Raji (cell line): ENCODE data around the gene REEP3.

Experiments
- POLR2A ChIP-seq: IDR thresholded peaks from 2 replicates; pipeline ENCODE4 v1.6.1; 2011; ENCODE audit warnings: low read depth, low read length, control low read depth; ENCODE audit not compliant: insufficient read depth

Gene REEP3

DNA sequence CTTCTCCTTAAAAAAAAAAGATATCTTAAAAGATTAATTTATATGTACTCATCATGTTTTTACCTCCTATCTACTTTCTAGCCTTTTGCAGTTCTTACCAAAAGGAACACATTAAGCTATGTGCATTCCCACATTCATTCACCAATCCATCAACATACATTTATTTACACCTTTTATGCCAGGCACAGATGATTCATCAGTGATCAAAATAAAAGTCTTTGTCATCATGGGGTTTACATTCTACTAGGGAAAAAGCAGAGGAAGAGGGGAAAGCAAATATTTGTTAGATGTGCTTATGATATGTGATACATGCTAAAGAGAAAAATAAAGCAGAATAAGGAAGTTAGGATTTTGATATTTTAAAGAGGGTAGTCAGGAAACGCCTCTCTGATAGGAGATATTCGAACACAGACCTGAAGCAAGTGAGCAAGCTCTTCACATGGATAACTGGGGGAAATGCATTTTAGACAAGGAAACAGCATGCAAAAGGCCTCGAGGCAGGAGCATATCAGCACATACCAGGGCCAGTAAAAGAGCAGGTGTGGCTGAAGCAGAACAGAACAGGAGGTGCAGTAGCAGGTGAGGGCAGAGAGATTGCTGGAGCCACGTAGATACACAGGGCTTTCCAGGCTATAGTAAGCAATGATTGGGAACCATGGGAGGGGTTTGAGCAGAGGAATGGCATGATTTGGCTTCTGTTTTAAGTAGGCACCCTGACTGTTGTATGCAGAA lies 67.4 kb downstream of the REEP3 start:
- no peak for TF ChIP-seq POLR2A

DNA sequence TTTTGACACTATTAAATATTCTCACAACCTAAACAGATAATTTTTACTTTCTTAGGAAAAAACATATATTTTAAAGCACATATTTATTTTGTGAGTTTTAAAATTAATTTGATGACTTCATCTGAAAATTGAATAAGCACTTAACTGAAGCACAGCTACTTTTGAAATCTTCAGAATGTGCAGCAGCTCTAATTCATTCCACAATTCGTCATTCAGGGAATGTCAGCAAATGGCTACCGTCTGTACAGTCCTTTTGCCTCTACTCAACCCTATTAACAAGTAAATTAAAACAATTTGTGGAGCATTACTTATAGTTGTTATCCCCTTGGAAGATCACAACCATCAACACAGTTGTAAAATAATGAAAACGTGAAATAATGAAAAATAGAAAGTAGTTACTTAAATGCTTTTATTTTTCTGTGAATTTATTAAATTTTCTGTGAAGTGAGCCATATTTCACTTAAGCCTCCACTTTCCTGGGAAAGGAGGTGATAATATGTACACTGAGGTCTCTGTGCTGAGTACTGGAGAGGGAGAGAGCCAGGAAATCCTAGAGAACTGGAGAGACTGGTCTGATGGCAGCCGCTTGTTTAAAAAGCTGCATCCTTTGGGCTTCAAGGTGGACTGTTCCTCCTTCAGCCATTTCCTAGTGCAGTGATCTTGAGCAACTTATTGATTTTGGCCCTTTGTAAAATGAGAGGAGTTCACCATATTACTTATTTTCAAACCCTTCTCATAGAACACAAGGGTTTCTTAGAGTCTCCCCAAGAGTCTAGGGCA lies 70.6 kb downstream of the REEP3 start:
- TF ChIP-seq POLR2A = no peak

DNA sequence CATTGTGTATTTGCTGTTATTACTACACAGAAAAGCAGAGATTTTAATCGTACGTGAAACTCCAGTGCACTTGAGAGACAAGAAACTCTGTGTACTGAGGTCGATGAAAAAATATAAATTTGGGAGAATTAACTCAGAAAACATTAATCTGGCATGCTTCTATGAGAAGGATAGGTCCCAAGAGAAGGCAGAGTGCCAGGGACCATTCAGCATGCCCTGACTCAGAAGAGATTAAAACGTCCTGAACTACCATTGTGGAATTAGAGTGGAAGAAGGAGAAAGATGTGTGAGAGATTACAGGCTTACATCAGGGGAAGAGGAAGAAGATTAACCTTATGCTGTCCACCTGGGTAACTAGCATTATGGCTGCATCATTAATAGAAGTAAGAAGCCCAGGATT lies 72.4 kb downstream of the REEP3 start:
- TF ChIP-seq POLR2A = no peak

DNA sequence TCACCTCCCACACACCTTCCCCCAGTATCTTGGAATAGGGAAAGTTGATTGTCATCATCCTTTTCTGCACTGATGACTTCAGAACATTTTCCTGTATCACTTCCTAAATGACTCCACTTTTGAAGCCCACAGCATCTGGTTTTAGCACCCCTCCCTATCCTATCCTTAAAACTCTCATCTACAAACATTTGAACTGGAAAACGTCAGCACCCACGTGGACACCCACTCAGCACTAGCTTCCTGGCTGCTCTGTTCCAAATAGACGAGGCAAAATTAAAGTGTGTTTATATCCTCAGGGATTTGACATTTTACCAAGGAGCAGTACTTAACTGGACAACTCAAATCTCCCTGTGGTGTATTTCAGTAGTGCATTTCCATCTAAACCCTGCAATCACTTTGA lies 73.9 kb downstream of the REEP3 start:
- no peak for TF ChIP-seq POLR2A

DNA sequence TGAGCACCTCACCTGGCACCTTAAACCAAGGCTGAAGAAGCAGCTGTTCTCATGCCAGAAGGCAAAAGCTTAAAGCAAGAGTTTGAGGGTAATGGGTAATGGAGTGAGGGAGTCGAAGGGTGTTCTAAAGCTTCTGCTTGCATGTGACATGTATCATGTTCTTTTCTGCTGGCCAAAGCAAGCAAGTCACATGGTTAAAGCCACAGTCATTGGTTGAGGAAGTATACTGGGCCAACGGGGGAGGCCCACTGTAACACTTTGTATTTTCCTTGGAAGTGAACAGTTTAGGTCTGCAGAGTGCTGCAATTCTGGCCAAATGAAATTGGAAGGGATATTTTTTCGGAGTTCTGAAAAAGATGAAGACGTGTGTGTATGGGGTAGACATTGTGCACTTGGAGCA lies 75.7 kb downstream of the REEP3 start:
- TF ChIP-seq POLR2A = no peak

DNA sequence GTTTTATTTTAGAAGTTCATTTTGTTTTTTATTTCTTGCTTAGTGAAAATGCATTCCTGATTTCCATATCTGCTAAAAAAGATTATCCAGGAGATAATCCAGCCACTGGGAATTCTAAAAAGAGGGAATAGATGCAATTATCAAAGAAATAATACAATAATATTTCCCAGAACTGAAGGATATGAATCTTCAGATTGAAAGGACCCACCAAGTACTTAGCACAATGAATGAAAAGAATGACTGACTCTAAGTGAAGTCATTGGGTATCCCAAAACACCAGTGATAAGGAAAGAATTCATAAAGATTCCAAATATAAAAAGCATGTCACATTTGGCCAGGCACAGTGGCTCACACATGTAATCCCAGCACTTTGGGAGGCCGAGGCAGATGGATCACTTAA lies 79.3 kb downstream of the REEP3 start:
- no peak for TF ChIP-seq POLR2A

DNA sequence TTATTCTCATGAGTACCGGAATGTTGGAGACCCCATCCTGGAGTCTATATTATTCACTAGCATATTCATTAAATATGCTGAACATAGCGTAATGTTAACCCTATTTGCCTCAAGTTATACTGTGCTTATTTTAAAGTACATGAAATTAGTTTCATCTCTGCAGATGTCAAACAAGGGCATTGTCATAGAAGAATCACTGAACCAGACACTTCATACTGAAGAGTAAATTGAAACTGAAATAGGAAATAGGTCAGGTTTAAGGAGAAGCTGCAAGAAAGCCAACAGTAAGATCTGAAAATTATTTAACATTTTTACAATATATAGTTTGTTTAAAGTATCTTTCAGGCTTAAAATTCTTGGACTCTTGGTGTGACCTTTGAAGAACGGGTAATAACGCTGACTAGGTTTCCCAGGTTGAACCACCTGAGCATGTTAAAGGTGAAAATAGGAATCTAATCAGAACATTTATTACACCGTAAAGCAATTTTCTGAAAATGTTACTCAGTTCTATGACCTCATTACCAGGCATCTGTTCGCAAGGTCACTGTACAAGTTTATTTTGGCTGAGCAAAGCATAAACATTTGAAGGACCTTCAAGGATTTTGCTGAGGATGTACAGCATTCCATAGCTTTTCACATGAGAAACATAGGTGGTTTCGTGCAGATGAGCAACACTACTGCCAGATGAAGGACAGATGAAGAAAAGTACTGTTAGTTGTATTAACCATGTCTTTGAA lies 82.7 kb downstream of the REEP3 start:
- no peak for TF ChIP-seq POLR2A

DNA sequence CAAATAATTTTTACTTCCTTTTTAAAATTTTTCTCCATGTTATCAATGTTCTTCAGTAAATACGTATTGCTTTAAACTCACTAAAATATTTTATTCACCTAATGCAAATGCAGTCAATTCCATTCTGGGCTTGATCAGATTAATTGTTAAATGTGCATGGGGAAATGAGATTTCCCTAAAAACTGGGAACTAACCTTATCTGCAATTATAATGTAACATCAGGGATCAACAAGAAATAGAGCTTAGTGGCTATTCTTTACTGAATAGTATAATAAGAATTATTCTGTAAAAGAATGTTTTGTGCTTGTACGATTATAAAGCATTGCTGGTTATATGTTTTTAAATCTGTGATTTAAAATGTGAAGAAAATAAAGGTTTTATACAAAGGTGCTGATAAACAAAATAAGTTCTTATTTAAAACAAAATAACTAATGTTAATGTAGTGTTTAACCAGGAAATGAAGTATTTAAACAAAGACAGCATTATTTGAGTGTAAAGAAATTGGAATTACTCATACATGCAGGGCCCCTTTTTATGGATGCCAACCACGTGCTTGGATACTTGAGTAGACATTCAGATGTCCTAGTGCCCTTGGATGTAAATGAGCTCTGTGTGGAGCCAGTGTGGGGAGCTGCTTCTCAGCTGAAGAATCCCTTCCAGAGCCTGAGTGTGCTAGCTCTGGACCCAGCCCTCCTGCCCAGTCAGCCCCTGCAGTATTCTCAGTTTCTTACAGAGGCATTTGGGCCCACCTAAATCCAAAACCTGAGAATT lies 84.2 kb downstream of the REEP3 start:
- no peak for TF ChIP-seq POLR2A

DNA sequence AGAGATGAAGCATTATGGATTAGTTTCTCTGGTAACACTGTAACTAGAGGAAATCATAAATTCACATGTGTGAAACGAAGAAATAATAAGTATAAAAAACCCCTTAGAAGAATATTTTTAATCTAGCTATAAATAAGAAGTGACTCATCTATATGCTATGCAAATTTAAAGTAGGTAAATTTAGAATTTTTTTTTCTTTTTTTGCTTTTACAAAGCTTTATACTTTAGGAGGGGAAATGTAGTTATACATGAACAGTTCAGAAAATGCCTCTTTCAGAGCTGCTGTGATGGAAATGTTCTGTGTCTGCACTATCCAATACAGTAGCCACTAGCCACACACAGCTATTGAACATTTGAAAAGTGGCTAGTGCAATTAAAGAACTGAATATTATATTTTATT lies 87.3 kb downstream of the REEP3 start:
- TF ChIP-seq POLR2A = no peak

DNA sequence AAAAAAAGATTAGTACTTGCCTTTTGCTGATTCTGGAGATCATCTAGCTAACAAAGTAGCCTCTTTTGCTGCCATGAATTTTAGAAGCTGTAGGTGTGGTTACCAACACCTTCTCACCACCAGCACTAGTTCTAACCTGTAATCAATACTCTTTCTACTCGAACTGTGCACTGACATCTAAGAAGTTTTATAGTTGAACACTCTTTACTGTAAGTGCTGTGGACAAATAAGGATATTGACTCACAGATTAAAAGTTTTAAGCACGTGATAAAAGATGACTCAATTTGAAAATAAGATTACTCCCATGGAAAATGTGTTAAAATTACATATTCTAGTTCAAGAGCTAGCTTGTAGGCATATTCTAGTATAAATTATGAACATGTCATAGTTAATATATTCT lies 89.9 kb downstream of the REEP3 start:
- no peak for TF ChIP-seq POLR2A

DNA sequence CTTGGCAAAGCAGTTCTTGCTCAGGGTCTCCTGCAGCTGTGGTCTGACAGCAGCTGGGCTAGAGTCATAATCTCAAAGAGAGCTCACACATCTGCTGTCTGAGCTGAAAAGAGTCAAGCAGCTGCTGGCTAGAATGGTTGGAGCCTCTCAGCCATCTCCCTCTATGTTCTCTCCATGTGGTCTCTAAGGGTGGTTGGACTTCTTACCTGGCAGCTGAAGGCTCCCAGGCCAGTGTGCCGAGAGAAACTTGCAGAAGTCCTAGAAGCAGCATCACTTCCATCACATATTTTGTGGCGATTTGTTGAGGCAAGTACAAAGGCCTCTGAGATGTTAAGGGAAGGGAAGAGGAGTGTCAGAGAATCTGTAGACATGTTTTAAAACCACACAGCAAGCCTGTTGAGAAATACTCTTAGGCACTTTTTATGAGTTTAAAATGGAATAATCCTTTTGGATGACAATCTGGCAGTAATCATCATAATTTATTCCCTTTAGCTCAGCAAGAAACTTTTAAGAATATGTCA lies 93.2 kb downstream of the REEP3 start:
- TF ChIP-seq POLR2A = no peak

DNA sequence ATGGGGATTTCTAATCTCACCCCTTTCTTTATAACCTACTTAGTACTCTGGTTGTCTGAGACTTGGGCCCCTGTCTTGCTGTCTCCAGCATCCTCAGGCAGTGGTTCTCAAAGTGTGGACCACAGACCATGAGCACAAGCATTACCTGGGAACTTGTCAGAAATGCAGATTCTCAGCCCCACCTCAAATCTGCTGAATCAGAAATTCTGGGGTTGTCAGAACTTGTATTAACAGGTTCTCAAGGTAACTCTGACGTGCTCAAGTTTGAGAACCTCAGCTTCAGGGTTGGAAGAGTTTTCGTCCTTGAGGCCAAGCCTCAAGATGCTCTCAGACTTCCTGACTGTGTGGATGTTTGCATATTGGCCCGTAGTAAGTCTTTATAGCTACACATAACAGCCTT lies 97.4 kb downstream of the REEP3 start:
- TF ChIP-seq POLR2A = no peak

DNA sequence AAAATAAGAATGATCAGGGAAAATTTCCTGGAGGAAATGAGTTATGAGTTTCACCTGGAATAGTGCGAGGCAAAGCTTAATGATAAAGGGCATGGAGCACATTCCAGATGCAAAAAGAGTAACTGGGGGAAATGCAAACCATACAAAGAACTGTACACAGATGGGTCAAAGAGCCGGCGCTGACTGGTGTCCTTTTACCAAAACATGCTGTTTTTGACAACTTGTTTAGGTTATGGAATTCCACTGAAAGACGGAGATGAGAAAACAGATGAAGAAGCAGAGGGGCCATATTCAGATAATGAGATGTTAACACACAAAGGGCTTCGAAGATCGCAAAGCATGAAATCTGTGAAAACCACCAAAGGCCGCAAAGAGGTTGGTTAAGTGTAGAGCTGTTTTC lies 98.2 kb downstream of the REEP3 start:
- no peak for TF ChIP-seq POLR2A

DNA sequence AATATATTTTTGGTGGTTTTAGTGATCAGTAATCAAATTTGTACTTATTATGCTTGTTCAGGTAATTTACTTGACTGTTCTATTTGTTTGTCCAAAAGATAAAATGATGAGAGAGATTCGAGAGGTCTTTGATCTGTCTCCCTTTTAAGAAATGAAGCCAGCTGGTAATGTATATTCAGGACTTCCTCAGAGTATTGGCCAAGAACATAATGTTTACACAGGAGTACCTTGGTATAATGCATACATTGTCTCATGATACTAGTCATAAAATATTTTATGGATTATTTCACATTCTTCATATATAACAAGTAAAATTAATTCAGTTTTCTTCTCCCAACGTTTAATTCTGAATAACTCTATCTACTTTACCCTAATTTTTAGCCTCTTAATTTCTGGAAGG lies 100.9 kb downstream of the REEP3 start:
- TF ChIP-seq POLR2A = no peak

DNA sequence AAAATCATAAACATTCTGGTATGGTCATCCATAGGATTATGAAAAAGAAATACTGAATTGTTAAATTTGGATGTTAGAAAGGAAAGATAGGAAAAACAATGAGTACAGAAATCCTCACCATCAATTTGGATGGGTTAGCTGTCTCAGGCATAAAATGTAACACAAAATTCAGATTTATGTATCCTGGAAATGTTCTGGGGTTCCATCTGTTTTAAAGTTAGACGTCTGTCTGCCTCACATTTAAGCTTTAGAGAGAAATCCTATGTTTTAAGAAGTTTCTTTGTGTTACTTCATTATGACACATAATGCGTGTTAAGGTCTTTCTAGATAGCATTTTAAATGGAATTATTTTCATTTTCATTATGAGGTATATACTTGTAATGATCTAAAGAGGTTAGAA lies 103.5 kb downstream of the REEP3 start:
- no peak for TF ChIP-seq POLR2A
